Neuron (in vitro differentiated cells): ENCODE data around the gene ANO6.
"Not testable (repeated sequence)": the region's sequence is repeated elsewhere in the genome, so short reads cannot be mapped to it uniquely, and the experiment has no call there.

Experiments
- H2AFZ ChIP-seq: one replicate; pipeline ENCODE4 v1.6.1; 2013; ENCODE audit warnings: low read depth, mild to moderate bottlenecking, inconsistent platforms, low read length, moderate library complexity
- H3K27me3 ChIP-seq: one replicate; pipeline ENCODE4 v1.6.1; 2013; ENCODE audit warnings: low read length; ENCODE audit not compliant: insufficient read depth
- H3K36me3 ChIP-seq: one replicate; pipeline ENCODE4 v1.6.1; 2013; ENCODE audit warnings: low read length; ENCODE audit not compliant: insufficient read depth
- H3K4me1 ChIP-seq: one replicate; pipeline ENCODE4 v1.6.1; 2013; ENCODE audit warnings: low read length; ENCODE audit not compliant: insufficient read depth
- H3K4me3 ChIP-seq: 2 replicates; pipeline ENCODE4 v1.5.1; 2013; ENCODE audit warnings: mild to moderate bottlenecking, low read length, moderate library complexity
- H3K9me3 ChIP-seq: one replicate; pipeline ENCODE4 v1.6.1; 2013; ENCODE audit warnings: low read length

The ANO6 gene

GRCh38 chr12:45235087-45236025 lies 19.5 kb downstream of the ANO6 start:
- H3K9me3 ChIP-seq, result no peaks in the 10 kb centered on the region
- H3K4me1 ChIP-seq, result peaks cover 26% of the 10 kb centered on the region
- no peaks in the 10 kb centered on the region for H3K36me3 ChIP-seq
- H3K27me3 ChIP-seq, result no peaks in the 10 kb centered on the region
- no peak overlapping the region for H3K4me3 ChIP-seq
- no peak overlapping the region for H2AFZ ChIP-seq

- not testable (repeated sequence) for H3K9me3 ChIP-seq, H3K36me3 ChIP-seq, H3K27me3 ChIP-seq, H2AFZ ChIP-seq, H3K4me3 ChIP-seq
- peaks cover 26% of the 10 kb centered on the region for H3K4me1 ChIP-seq
These were observed 20.5 kb downstream of the ANO6 start for GRCh38 chr12:45236383-45236782.

GRCh38 chr12:45242180-45242579 lies 26.3 kb downstream of the ANO6 start:
- Histone ChIP-seq H3K9me3 (peaks cover 5% of the 10 kb centered on the region), H2AFZ (no peak overlapping the region), H3K27me3 (no peaks in the 10 kb centered on the region), H3K4me1 (no peaks in the 10 kb centered on the region), H3K36me3 (no peaks in the 10 kb centered on the region), H3K4me3 (no peak overlapping the region)

GRCh38 chr12:45243963-45244362 lies 28.1 kb downstream of the ANO6 start:
- H3K27me3 ChIP-seq, result no peaks in the 10 kb centered on the region
- no peaks in the 10 kb centered on the region for H3K36me3 ChIP-seq
- H3K9me3 ChIP-seq, result peaks cover 5% of the 10 kb centered on the region
- H3K4me3 ChIP-seq, result no peak overlapping the region
- H3K4me1 ChIP-seq, result no peaks in the 10 kb centered on the region
- H2AFZ ChIP-seq, result no peak overlapping the region

GRCh38 chr12:45244561-45245343 lies 28.9 kb downstream of the ANO6 start:
- Histone ChIP-seq H3K27me3 (no peaks in the 10 kb centered on the region), H3K9me3 (peaks cover 5% of the 10 kb centered on the region), H2AFZ (no peak overlapping the region), H3K36me3 (no peaks in the 10 kb centered on the region), H3K4me3 (no peak overlapping the region), H3K4me1 (no peaks in the 10 kb centered on the region)

GRCh38 chr12:45246236-45246635 lies 30.3 kb downstream of the ANO6 start:
- Histone ChIP-seq H3K9me3 (peaks cover 5% of the 10 kb centered on the region), H3K27me3 (no peaks in the 10 kb centered on the region), H3K4me3 (no peak overlapping the region), H3K36me3 (no peaks in the 10 kb centered on the region), H3K4me1 (no peaks in the 10 kb centered on the region), H2AFZ (no peak overlapping the region)

- H3K27me3 ChIP-seq, result no peaks in the 10 kb centered on the region
- H3K4me3 ChIP-seq, result no peak overlapping the region
- H2AFZ ChIP-seq, result no peak overlapping the region
- peaks cover 1% of the 10 kb centered on the region for H3K9me3 ChIP-seq
- H3K4me1 ChIP-seq, result no peaks in the 10 kb centered on the region
- no peaks in the 10 kb centered on the region for H3K36me3 ChIP-seq
These were observed 31.7 kb downstream of the ANO6 start for GRCh38 chr12:45247589-45247988.

- Histone ChIP-seq H2AFZ (no peak overlapping the region), H3K36me3 (no peaks in the 10 kb centered on the region), H3K4me3 (no peak overlapping the region), H3K9me3 (peaks cover under 1% of the 10 kb centered on the region), H3K27me3 (no peaks in the 10 kb centered on the region), H3K4me1 (no peaks in the 10 kb centered on the region)
These were observed 32.2 kb downstream of the ANO6 start for GRCh38 chr12:45248095-45248494.

GRCh38 chr12:45254254-45254653 lies 38.4 kb downstream of the ANO6 start:
- H3K4me1 ChIP-seq, result peaks cover 4% of the 10 kb centered on the region
- H3K36me3 ChIP-seq, result no peaks in the 10 kb centered on the region
- H2AFZ ChIP-seq, result no peak overlapping the region
- H3K27me3 ChIP-seq, result no peaks in the 10 kb centered on the region
- H3K4me3 ChIP-seq, result no peak overlapping the region
- H3K9me3 ChIP-seq, result no peaks in the 10 kb centered on the region

GRCh38 chr12:45256721-45257120 lies 40.8 kb downstream of the ANO6 start:
- H3K4me1 ChIP-seq, result peaks cover 18% of the 10 kb centered on the region
- H3K4me3 ChIP-seq, result no peak overlapping the region
- H3K27me3 ChIP-seq, result no peaks in the 10 kb centered on the region
- H3K36me3 ChIP-seq, result no peaks in the 10 kb centered on the region
- H2AFZ ChIP-seq, result no peak overlapping the region
- no peaks in the 10 kb centered on the region for H3K9me3 ChIP-seq

- H2AFZ ChIP-seq, result no peak overlapping the region
- H3K4me1 ChIP-seq, result peaks cover 18% of the 10 kb centered on the region
- no peaks in the 10 kb centered on the region for H3K36me3 ChIP-seq
- H3K9me3 ChIP-seq, result no peaks in the 10 kb centered on the region
- H3K27me3 ChIP-seq, result no peaks in the 10 kb centered on the region
- no peak overlapping the region for H3K4me3 ChIP-seq
These were observed 41.5 kb downstream of the ANO6 start for GRCh38 chr12:45257185-45257930.

GRCh38 chr12:45259675-45260074 lies 43.8 kb downstream of the ANO6 start:
- H2AFZ ChIP-seq, result no peak overlapping the region
- H3K4me1 ChIP-seq, result peaks cover 18% of the 10 kb centered on the region
- H3K4me3 ChIP-seq, result no peak overlapping the region
- H3K27me3 ChIP-seq, result no peaks in the 10 kb centered on the region
- no peaks in the 10 kb centered on the region for H3K36me3 ChIP-seq
- H3K9me3 ChIP-seq, result no peaks in the 10 kb centered on the region
